Measurements from ENCODE around the gene SASH1.

DNA sequence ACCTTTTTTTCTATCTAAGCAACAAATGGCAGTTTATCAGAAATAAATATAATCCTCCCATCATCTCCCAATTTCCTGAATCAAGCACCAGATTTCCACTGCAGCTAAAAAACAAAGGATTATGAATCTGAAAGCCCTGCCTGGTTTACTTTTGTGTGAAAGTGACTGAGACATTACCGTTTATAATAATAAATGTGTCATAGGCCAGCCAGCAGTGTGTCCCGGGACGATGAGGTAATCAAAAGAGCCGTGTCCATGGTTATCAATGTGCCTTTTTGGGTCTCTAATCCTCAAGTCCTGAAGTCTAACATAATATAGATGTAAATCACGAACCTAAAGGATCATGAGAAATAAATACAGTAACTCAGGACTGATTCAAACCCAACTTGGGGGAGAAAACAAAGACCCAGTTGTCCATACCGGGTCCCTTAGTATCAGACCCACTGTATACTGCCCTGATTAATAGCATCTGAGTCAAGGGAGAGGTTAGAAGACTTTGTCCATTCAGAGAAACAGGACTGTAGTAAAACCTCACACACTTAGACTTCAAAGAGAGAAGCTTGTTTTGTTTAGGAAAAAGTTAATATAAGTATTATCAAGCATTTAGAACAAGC lies 149.1 kb downstream of the SASH1 start:
- TF ChIP-seq, protein P1, sequence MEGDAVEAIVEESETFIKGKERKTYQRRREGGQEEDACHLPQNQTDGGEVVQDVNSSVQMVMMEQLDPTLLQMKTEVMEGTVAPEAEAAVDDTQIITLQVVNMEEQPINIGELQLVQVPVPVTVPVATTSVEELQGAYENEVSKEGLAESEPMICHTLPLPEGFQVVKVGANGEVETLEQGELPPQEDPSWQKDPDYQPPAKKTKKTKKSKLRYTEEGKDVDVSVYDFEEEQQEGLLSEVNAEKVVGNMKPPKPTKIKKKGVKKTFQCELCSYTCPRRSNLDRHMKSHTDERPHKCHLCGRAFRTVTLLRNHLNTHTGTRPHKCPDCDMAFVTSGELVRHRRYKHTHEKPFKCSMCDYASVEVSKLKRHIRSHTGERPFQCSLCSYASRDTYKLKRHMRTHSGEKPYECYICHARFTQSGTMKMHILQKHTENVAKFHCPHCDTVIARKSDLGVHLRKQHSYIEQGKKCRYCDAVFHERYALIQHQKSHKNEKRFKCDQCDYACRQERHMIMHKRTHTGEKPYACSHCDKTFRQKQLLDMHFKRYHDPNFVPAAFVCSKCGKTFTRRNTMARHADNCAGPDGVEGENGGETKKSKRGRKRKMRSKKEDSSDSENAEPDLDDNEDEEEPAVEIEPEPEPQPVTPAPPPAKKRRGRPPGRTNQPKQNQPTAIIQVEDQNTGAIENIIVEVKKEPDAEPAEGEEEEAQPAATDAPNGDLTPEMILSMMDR (IDR thresholded peaks at IDR 0.05 in 2 of 3, conservative IDR thresholded peaks at IDR 0.05 in 1 of 3; ENCODE audit: borderline replicate concordance in 1 of 3, insufficient read depth in 1 of 3, low read depth in 2 of 3, low read length in 2 of 3) = no peak
- TF ChIP-seq TCF7L2 (IDR thresholded peaks at IDR 0.05; ENCODE audit: borderline replicate concordance, extremely low read depth, insufficient read depth, insufficient read length) (no peak), SIN3A (IDR thresholded peaks at IDR 0.05; ENCODE audit: low read depth) (no peak), ZNF274 (IDR thresholded peaks at IDR 0.05; ENCODE audit: low read depth, low read length) (no peak), EZH2 (IDR thresholded peaks at IDR 0.05) (no peak), POLR2AphosphoS5 (IDR thresholded peaks at IDR 0.05; ENCODE audit: low read depth, low read length) (no peak), SP1 (IDR thresholded peaks at IDR 0.05; ENCODE audit: low read depth) (no peak)
